ENCODE results near the gene MEGF11.

DNA sequence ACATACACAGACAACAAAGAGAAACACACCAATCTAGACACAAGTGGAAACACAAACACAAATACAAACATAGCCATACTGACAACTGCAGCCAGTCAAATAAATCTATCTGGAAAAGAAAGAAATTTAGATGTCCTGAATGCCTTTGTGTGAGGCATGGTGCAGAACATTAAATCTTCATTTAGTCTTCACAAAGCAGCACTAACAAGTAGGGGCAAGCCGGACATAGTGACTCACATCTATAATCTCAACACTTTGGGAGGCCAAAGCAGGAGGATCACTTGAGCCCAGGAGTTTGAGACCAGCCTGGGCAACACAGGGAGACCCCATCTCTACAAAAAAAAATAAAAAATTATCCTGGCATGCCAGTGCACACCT is 11.7 kb downstream of the MEGF11 start:
- TF ChIP-seq, protein P1, sequence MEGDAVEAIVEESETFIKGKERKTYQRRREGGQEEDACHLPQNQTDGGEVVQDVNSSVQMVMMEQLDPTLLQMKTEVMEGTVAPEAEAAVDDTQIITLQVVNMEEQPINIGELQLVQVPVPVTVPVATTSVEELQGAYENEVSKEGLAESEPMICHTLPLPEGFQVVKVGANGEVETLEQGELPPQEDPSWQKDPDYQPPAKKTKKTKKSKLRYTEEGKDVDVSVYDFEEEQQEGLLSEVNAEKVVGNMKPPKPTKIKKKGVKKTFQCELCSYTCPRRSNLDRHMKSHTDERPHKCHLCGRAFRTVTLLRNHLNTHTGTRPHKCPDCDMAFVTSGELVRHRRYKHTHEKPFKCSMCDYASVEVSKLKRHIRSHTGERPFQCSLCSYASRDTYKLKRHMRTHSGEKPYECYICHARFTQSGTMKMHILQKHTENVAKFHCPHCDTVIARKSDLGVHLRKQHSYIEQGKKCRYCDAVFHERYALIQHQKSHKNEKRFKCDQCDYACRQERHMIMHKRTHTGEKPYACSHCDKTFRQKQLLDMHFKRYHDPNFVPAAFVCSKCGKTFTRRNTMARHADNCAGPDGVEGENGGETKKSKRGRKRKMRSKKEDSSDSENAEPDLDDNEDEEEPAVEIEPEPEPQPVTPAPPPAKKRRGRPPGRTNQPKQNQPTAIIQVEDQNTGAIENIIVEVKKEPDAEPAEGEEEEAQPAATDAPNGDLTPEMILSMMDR (IDR thresholded peaks at IDR 0.05; ENCODE audit: insufficient read depth, low read length) = no peak
- TF ChIP-seq POLR2AphosphoS5 (IDR thresholded peaks at IDR 0.05; ENCODE audit: low read depth) = no peak
- TF ChIP-seq, protein P2, sequence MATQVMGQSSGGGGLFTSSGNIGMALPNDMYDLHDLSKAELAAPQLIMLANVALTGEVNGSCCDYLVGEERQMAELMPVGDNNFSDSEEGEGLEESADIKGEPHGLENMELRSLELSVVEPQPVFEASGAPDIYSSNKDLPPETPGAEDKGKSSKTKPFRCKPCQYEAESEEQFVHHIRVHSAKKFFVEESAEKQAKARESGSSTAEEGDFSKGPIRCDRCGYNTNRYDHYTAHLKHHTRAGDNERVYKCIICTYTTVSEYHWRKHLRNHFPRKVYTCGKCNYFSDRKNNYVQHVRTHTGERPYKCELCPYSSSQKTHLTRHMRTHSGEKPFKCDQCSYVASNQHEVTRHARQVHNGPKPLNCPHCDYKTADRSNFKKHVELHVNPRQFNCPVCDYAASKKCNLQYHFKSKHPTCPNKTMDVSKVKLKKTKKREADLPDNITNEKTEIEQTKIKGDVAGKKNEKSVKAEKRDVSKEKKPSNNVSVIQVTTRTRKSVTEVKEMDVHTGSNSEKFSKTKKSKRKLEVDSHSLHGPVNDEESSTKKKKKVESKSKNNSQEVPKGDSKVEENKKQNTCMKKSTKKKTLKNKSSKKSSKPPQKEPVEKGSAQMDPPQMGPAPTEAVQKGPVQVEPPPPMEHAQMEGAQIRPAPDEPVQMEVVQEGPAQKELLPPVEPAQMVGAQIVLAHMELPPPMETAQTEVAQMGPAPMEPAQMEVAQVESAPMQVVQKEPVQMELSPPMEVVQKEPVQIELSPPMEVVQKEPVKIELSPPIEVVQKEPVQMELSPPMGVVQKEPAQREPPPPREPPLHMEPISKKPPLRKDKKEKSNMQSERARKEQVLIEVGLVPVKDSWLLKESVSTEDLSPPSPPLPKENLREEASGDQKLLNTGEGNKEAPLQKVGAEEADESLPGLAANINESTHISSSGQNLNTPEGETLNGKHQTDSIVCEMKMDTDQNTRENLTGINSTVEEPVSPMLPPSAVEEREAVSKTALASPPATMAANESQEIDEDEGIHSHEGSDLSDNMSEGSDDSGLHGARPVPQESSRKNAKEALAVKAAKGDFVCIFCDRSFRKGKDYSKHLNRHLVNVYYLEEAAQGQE (IDR thresholded peaks at IDR 0.05; ENCODE audit: insufficient replicate concordance, low read depth) = no peak
- no peak for TF ChIP-seq GABPA (IDR thresholded peaks at IDR 0.05; ENCODE audit: low read depth)
- TF ChIP-seq SPI1 (IDR thresholded peaks at IDR 0.05; ENCODE audit: borderline replicate concordance, low read depth) = no peak
